HepG2 (cell line): ENCODE results near the gene MRO.

Experiments used
- FOSL2 ChIP-seq: sonication (generic); formaldehyde crosslinking; IDR thresholded peaks from 2 replicates; pipeline ENCODE4 v1.4.0; 2020; ENCODE audit warnings: missing genetic modification reagents
- KDM5A ChIP-seq: fragments of 200-600 bp; sonication (generic); IDR thresholded peaks from 2 replicates; pipeline ENCODE4 v1.7.0; 2018; ENCODE audit warnings: antibody characterized with exemption, mild to moderate bottlenecking, low read length, borderline replicate concordance
- RAD21 ChIP-seq: fragments of 450-650 bp; formaldehyde crosslinking; IDR thresholded peaks from 2 replicates; pipeline ENCODE4 v1.5.0; 2020; ENCODE audit warnings: mild to moderate bottlenecking
- YY1 ChIP-seq: IDR thresholded peaks from 2 replicates; pipeline ENCODE4 v1.6.1; 2011; ENCODE audit warnings: low read length, low read depth, moderate library complexity, mild to moderate bottlenecking; ENCODE audit not compliant: insufficient read depth, insufficient replicate concordance
- ZNF143 ChIP-seq: sonication (generic); formaldehyde crosslinking; IDR thresholded peaks from 2 replicates; pipeline ENCODE4 v1.4.0; 2020; ENCODE audit warnings: missing genetic modification reagents
- ZNF354B ChIP-seq: sonication (generic); formaldehyde crosslinking; IDR thresholded peaks from 2 replicates; pipeline ENCODE4 v1.8.0; 2022; ENCODE audit warnings: mild to moderate bottlenecking, missing genetic modification reagents
- ZNF549 ChIP-seq: sonication (generic); formaldehyde crosslinking; IDR thresholded peaks from 2 replicates; pipeline ENCODE4 v1.5.0; 2020; ENCODE audit warnings: missing genetic modification reagents
- ZNF557 ChIP-seq: sonication (generic); formaldehyde crosslinking; IDR thresholded peaks from 2 replicates; pipeline ENCODE4 v1.4.0; 2020; ENCODE audit warnings: missing genetic modification reagents
- ZNF674 ChIP-seq: sonication (generic); formaldehyde crosslinking; IDR thresholded peaks from 2 replicates; pipeline ENCODE4 v1.5.0; 2020; ENCODE audit warnings: low read depth, mild to moderate bottlenecking, missing genetic modification reagents
- ZZZ3 ChIP-seq: sonication (generic); formaldehyde crosslinking; IDR thresholded peaks from 2 replicates; pipeline ENCODE4 v1.4.0; 2020; ENCODE audit warnings: missing genetic modification reagents, mild to moderate bottlenecking, borderline replicate concordance

- TF ChIP-seq ZZZ3 (CRISPR knock-in tag) (no peak), ZNF354B (CRISPR knock-in tag) (no peak), KDM5A (no peak), ZNF674 (CRISPR knock-in tag) (no peak), ZNF549 (CRISPR knock-in tag) (no peak), RAD21 (CRISPR knock-in tag) (no peak), ZNF143 (CRISPR knock-in tag) (no peak), FOSL2 (CRISPR knock-in tag) (no peak), YY1 (no peak), ZNF557 (CRISPR knock-in tag) (no peak)
These were observed 37.9 kb upstream of the MRO start for GRCh38 chr18:50857694-50858093.
